MCF 10A (cell line): ENCODE data around the gene TBC1D2B. TPM values are rescaled to one million over a fixed set of nuclear protein-coding genes. Genes with fewer than 3 reads are reported as not detected.

Source experiments
- BruUV-seq: library from RNA; stranded (reverse); fragments of 400-500 nt; replicated peaks from 2 replicates; lab custom pipeline; 2021; lab: Mats Ljungman, UMichigan
- CTCF ChIA-PET: fragments of 300-600 bp; sonication (Branson Sonifier 250); formaldehyde crosslinking; extraction: SDS; loops from one replicate; lab custom pipeline; 2021; ENCODE audit warnings: antibody characterized with exemption, inconsistent platforms; lab: Yijun Ruan, JAX
- POLR2A ChIA-PET: fragments of 300-600, 350-650 bp; sonication (Branson Sonifier 250); formaldehyde crosslinking; extraction: SDS; loops from one replicate; lab custom pipeline; 2020; ENCODE audit warnings: antibody characterized with exemption, inconsistent platforms; lab: Yijun Ruan, JAX
- DNase-seq: peaks from one replicate; pipeline ENCODE4 v3.0.0-alpha.2; 2018; ENCODE audit not compliant: unreplicated experiment
- H3K27ac Mint-ChIP-seq: one replicate; pipeline ENCODE4 v1.8.0; 2022; ENCODE audit warnings: mild to moderate bottlenecking, low read depth, mixed read lengths; ENCODE audit not compliant: unreplicated experiment
- H3K27me3 Mint-ChIP-seq: one replicate; pipeline ENCODE4 v1.8.0; 2022; ENCODE audit warnings: mixed read lengths; ENCODE audit not compliant: insufficient read depth, unreplicated experiment
- H3K36me3 Mint-ChIP-seq: one replicate; pipeline ENCODE4 v1.8.0; 2022; ENCODE audit warnings: mild to moderate bottlenecking, moderate library complexity, mixed read lengths; ENCODE audit not compliant: insufficient read depth, unreplicated experiment
- H3K4me1 Mint-ChIP-seq: one replicate; pipeline ENCODE4 v1.8.0; 2022; ENCODE audit warnings: mixed read lengths; ENCODE audit not compliant: insufficient read depth, unreplicated experiment
- H3K4me3 Mint-ChIP-seq: one replicate; pipeline ENCODE4 v1.8.0; 2022; ENCODE audit warnings: mild to moderate bottlenecking, moderate library complexity, mixed read lengths; ENCODE audit not compliant: unreplicated experiment
- H3K9me3 Mint-ChIP-seq: one replicate; pipeline ENCODE4 v1.8.0; 2022; ENCODE audit warnings: mixed read lengths; ENCODE audit not compliant: unreplicated experiment
- intact Hi-C: fragments of 100-400 bp; cut with micrococcal nuclease; formaldehyde crosslinking; loops from 2 replicates; pipeline ENCODE4 v1.14.1; 2022
- total RNA-seq: library from RNA; stranded (reverse); gene quantifications from 2 replicates; pipeline ENCODE4 v1.2.3, GENCODE V29; 2022
- TF ChIP-seq, protein P1 (sequence below): fragments of 200-600 bp; IDR thresholded peaks from one replicate; pipeline ENCODE4 v1.8.0; 2022; ENCODE audit warnings: antibody characterized with exemption, mild to moderate bottlenecking; ENCODE audit not compliant: unreplicated experiment

The TBC1D2B gene
- total RNA-seq, 1 experiment from 2014 or later = 21.2 TPM

DNA sequence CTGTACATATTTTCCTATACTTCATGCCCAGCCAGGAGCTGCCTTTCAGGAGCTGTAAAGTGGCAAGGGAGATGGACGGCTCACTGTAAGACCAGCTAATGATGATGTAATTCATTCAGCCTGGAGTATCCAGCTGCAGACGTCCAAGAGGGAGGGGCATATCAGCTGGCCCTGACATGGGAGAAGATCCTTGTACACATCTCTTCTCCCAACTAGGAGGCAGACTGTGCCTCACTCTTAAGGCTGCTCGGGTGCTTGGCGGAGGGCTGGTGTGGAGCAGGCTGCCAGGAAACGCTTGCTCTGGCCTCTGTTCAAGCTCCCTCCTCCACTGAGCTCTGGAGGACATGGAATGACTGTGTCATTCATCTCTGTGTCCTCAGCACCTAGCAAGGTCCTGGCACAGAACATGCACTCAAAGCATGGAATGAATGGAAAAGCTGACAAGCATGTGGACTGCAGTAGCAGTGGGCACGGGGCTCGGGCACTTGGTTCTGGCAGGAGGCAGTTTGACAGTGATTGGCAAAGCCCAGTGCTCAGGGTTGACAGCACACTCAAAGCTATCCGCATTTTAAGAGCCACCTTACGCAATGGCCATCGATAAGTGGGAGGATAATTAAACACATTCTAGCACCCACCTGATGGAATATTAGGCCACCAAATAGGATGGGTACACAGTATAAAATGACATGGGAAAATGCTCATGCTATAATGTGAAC lies 72.4 kb downstream of the TBC1D2B start:
- TF ChIP-seq, protein P1, sequence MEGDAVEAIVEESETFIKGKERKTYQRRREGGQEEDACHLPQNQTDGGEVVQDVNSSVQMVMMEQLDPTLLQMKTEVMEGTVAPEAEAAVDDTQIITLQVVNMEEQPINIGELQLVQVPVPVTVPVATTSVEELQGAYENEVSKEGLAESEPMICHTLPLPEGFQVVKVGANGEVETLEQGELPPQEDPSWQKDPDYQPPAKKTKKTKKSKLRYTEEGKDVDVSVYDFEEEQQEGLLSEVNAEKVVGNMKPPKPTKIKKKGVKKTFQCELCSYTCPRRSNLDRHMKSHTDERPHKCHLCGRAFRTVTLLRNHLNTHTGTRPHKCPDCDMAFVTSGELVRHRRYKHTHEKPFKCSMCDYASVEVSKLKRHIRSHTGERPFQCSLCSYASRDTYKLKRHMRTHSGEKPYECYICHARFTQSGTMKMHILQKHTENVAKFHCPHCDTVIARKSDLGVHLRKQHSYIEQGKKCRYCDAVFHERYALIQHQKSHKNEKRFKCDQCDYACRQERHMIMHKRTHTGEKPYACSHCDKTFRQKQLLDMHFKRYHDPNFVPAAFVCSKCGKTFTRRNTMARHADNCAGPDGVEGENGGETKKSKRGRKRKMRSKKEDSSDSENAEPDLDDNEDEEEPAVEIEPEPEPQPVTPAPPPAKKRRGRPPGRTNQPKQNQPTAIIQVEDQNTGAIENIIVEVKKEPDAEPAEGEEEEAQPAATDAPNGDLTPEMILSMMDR = no peak
- Mint-ChIP-seq H3K4me1 (peaks cover 39% of the 10 kb centered on the region), H3K27ac (no peak overlapping the region), H3K9me3 (no peaks in the 10 kb centered on the region), H3K36me3 (peaks cover 62% of the 10 kb centered on the region), H3K4me3 (no peak overlapping the region), H3K27me3 (no peaks in the 10 kb centered on the region)
- ChIA-PET CTCF (interaction anchor here (1.1 to 1.9 kb wide), 6 partner anchors 10 to 104 kb away, joined by 3 to 8 read pairs (median 3); no protein-coding TSS in a partner anchor), POLR2A (interaction anchor here (0.7 to 7.5 kb wide), 4 partner anchors 10 to 295 kb away, joined by 3 to 41 read pairs (median 4); partner anchors contain the start of gene SKIC8)
- DNase-seq = peak; percentile 82
- no TSS peak for BruUV-seq
- intact Hi-C loops = loop anchor here (5.0 kb wide), 1 partner anchor 62 kb away; no protein-coding TSS in a partner anchor

DNA sequence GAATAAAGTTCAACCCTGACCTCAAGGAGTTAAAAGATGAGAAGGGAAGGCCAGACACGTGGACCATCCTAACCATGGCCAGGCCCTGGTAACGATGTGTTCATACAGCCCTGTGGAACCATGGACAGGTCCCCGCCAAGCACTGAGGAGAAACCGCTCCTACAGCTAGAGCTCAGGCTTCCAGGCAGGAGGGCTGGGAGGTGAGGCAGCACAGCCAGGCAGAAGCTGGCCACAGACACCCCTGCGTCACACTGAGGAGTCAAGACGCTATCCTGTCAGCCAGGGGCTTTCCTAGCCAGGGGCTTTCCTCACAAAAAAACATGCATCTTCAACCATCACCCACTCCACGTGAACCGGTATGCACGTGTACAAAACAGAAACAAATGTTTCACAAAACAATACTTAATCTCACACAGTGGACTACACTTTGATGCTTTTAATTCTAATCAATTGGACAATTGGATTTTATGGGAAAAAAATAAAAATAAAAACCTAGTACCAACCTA lies 73.2 kb downstream of the TBC1D2B start:
- no peak for DNase-seq
- intact Hi-C loops = no loop called here
- CTCF ChIA-PET = interaction anchor here (1.1 to 1.4 kb wide), 3 partner anchors 38 to 105 kb away, joined by 3 to 8 read pairs (median 3); no protein-coding TSS in a partner anchor
- no TSS peak for BruUV-seq
- H3K27ac Mint-ChIP-seq = no peak overlapping the region
- TF ChIP-seq, protein P1 = no peak
- H3K36me3 Mint-ChIP-seq = peaks cover 59% of the 10 kb centered on the region
- peaks cover 39% of the 10 kb centered on the region for H3K4me1 Mint-ChIP-seq
- no peaks in the 10 kb centered on the region for H3K9me3 Mint-ChIP-seq
- H3K27me3 Mint-ChIP-seq = no peaks in the 10 kb centered on the region
- POLR2A ChIA-PET = interaction anchor here (7.5 kb wide), 1 partner anchor 9 kb away, joined by 41 read pairs; no protein-coding TSS in a partner anchor
- no peak overlapping the region for H3K4me3 Mint-ChIP-seq

DNA sequence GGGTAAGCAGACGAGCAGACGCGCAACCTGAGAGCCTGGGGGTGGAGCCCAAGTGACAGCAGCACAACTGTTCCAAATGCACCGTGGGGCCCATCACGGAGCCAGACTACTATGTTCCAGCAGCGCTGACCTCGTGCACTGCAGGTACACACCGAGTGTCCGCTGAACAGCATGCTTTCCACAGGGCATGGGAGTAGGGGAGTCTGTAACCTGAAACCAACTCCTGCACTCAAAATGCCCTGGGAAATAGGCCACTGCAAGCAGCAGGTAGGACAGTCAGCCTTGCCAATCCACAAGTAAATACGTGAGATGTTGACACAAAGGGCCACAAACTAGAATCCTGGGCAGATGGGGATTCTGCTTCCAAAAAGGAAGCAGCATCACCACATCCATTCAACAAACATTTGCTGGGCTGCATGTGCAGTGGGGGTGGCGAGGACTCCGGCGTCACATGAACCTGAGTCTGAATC lies 73.9 kb downstream of the TBC1D2B start:
- POLR2A ChIA-PET = no interaction called here
- Mint-ChIP-seq H3K9me3 (no peaks in the 10 kb centered on the region), H3K27me3 (no peaks in the 10 kb centered on the region), H3K4me3 (no peak overlapping the region), H3K27ac (no peak overlapping the region), H3K4me1 (peaks cover 35% of the 10 kb centered on the region), H3K36me3 (peaks cover 52% of the 10 kb centered on the region)
- no TSS peak for BruUV-seq
- TF ChIP-seq, protein P1 = no peak
- intact Hi-C loops = no loop called here
- CTCF ChIA-PET = interaction anchor here (1.1 kb wide), 1 partner anchor 37 kb away, joined by 3 read pairs; no protein-coding TSS in a partner anchor
- no peak for DNase-seq

DNA sequence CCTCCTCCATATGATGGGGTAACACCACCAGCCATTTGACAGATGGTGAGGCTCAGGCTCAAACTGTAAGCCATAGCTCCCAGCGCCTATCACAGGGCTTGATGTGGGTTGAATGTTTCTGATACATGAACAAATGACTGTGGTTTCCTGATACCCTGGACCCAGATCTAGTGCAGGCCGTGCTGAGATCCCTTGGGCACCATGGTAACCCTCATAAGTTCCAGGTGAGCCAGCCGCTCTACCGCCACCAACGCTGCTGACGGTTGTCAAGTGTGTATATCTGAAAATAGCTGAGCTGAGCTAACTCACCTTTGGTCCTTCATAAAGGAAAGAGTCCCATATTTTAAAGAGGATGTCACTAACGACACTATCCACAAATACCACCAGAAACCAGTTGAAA lies 74.5 kb downstream of the TBC1D2B start:
- BruUV-seq = no TSS peak
- Mint-ChIP-seq H3K4me3 (no peak overlapping the region), H3K9me3 (no peaks in the 10 kb centered on the region), H3K27me3 (no peaks in the 10 kb centered on the region), H3K4me1 (peaks cover 29% of the 10 kb centered on the region), H3K36me3 (peaks cover 50% of the 10 kb centered on the region), H3K27ac (no peak overlapping the region)
- intact Hi-C loops = no loop called here
- ChIA-PET CTCF (no interaction called here), POLR2A (interaction anchor here (0.6 to 0.7 kb wide), 2 partner anchors 10 to 64 kb away, joined by 3 read pairs; no protein-coding TSS in a partner anchor)
- no peak for DNase-seq
- TF ChIP-seq, protein P1 = no peak
